K562 (cell line): ENCODE results near the gene FNBP1. TPM values are rescaled to one million over a fixed set of nuclear protein-coding genes. Genes with fewer than 3 reads are reported as not detected.

ENCODE experiments used
- FUS ChIP-seq: fragments of 200-400 bp; formaldehyde crosslinking; optimal IDR thresholded peaks from 2 replicates; pipeline ENCODE3; 2017; ENCODE audit warnings: low read depth, low read length
- HDAC6 ChIP-seq: IDR thresholded peaks from 2 replicates; pipeline ENCODE4 v1.6.1; 2012; ENCODE audit warnings: low read depth, mild to moderate bottlenecking, control low read depth, inconsistent platforms, low read length, moderate library complexity
- KAT7 ChIP-seq: sonication (generic); formaldehyde crosslinking; IDR thresholded peaks from 2 replicates; pipeline ENCODE4 v1.8.0; 2022; ENCODE audit warnings: missing genetic modification reagents, mild to moderate bottlenecking, borderline replicate concordance
- NONO ChIP-seq, 2 experiments: fragments of 200-400 bp in 1 of 2; fragments of 450-650 bp in 1 of 2; formaldehyde crosslinking in 1 of 2; IDR thresholded peaks; 2 replicates each; pipeline ENCODE4 v1.6.1; 2017; ENCODE audit warnings: low read depth in 2 of 2, mild to moderate bottlenecking in 2 of 2, moderate library complexity in 2 of 2, low read length in 1 of 2
- ZBTB34 ChIP-seq: fragments of 250-450 bp; sonication (Bioruptor Pico); IDR thresholded peaks from 2 replicates; pipeline ENCODE4 v1.8.0; 2021; ENCODE audit warnings: mild to moderate bottlenecking, moderate library complexity
- ZFP36 ChIP-seq: fragments of 150-350 bp; IDR thresholded peaks from 2 replicates; pipeline ENCODE4 v1.6.1; 2018; ENCODE audit warnings: low read length, low read depth; ENCODE audit not compliant: partially characterized antibody
- ZNF175 ChIP-seq: fragments of 200-800 bp; sonication (Bioruptor generic); IDR thresholded peaks from 2 replicates; pipeline ENCODE4 v1.6.1; 2016; ENCODE audit warnings: low read depth, mild to moderate bottlenecking, missing genetic modification characterization, missing compliant biosample characterization
- ZNF277 ChIP-seq: fragments of 250-450 bp; sonication (Bioruptor Pico); IDR thresholded peaks from 2 replicates; pipeline ENCODE4 v1.8.0; 2022; ENCODE audit warnings: inconsistent platforms, mild to moderate bottlenecking, moderate library complexity, borderline replicate concordance
- ZNF3 ChIP-seq: fragments of 250-450 bp; sonication (Bioruptor Pico); IDR thresholded peaks from 2 replicates; pipeline ENCODE4 v1.5.0; 2021; ENCODE audit warnings: mild to moderate bottlenecking, moderate library complexity
- ZNF57 ChIP-seq: fragments of 450-650 bp; formaldehyde crosslinking; IDR thresholded peaks from 2 replicates; pipeline ENCODE4 v1.4.0; 2020; ENCODE audit warnings: mild to moderate bottlenecking, moderate library complexity
- polyA plus RNA-seq, 8 experiments: library from polyadenylated mRNA; depleted of rRNA in 4 of 8; stranded (reverse) in 5 of 8; unstranded in 3 of 8; fragments of >200 nt; fragmentation: Nextera tagmentation in 2 of 8; fragmentation: Illumina TruSeq in 1 of 8; extraction: Ambion mirVana in 2 of 8; extraction: Trizol in 1 of 8; gene quantifications; 2 replicates each; pipeline versions ENCODE4 v1.2.1 to v1.2.3, GENCODE V29; 2011 to 2014; ENCODE audit warnings: inconsistent platforms in 1 of 8, missing spikeins in 1 of 8
- total RNA-seq, 7 experiments: library from RNA; depleted of rRNA in 6 of 7; stranded (reverse); fragments of >200 nt in 6 of 7; fragmentation: Illumina TruSeq in 2 of 7; extraction: Trizol in 2 of 7; gene quantifications; 2 replicates each; pipeline versions ENCODE4 v1.2.1 to v1.2.3, GENCODE V29; 2011 to 2021; ENCODE audit warnings: low replicate concordance in 1 of 7
- TF ChIP-seq, protein P1 (sequence below), 2 experiments: fragments of 450-650 bp in 1 of 2; sonication (generic) in 1 of 2; formaldehyde crosslinking in 1 of 2; IDR thresholded peaks; 2 replicates each; pipeline versions ENCODE4 v1.7.1 to v1.9.0; 2016 to 2022; ENCODE audit warnings: inconsistent platforms in 1 of 2, mild to moderate bottlenecking in 1 of 2, missing genetic modification reagents in 1 of 2
- TF ChIP-seq, protein P2 (sequence below): fragments of 200-400 bp; formaldehyde crosslinking; IDR thresholded peaks from 2 replicates; pipeline ENCODE4 v1.6.1; 2017; ENCODE audit warnings: mild to moderate bottlenecking, low read depth, low read length, moderate library complexity

The FNBP1 gene
- total and polyA plus RNA-seq, 9 of the 15 experiments (the other 6 are each of a cell fraction or from before 2014, with no cell fraction given) = 1.8 to 14.9 (median 7.6) TPM

DNA sequence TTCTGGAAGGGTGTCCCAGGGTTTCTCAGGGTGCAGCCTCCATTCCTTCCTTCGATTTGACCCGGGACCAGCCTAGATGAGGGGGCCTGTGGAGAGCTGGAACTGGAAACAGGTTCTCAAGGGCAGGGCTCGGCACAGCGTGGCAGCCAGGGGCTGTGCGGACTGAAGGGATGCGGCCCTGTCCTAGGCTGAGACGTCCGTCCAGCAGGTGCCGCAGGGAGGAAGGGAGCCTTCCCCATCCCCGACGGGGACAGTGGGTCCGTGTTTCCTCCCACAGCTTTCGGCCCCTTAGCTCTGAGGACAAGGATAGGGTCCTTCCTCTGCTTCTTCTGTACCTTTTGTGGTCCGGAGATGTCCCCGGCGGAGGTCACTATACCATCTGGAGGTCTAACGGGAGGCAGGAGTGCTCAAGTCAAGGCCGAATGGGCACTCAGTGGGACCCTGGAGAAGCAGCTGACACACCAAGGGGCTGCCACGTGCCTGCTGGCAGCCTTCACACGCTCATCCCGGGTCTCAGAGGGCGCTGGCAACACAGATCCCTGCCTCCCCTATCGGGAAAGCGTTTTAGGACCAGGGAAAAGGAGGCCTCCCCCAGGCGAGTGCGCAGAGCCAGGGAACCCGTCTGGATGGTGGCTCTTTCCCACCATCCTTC, 157.8 kb downstream of the FNBP1 start (continued):
- TF ChIP-seq ZFP36 (no peak), KAT7 (CRISPR knock-in tag) (no peak), FUS (no peak), NONO (IDR thresholded peaks at IDR 0.05; ENCODE audit: low read depth in 2 of 2, low read length in 1 of 2) (no peak), HDAC6 (no peak), ZNF3 (no peak), ZBTB34 (no peak), ZNF277 (CRISPR knock-in tag) (no peak), ZNF175 (no peak), ZNF57 (no peak)
- TF ChIP-seq, protein P1, sequence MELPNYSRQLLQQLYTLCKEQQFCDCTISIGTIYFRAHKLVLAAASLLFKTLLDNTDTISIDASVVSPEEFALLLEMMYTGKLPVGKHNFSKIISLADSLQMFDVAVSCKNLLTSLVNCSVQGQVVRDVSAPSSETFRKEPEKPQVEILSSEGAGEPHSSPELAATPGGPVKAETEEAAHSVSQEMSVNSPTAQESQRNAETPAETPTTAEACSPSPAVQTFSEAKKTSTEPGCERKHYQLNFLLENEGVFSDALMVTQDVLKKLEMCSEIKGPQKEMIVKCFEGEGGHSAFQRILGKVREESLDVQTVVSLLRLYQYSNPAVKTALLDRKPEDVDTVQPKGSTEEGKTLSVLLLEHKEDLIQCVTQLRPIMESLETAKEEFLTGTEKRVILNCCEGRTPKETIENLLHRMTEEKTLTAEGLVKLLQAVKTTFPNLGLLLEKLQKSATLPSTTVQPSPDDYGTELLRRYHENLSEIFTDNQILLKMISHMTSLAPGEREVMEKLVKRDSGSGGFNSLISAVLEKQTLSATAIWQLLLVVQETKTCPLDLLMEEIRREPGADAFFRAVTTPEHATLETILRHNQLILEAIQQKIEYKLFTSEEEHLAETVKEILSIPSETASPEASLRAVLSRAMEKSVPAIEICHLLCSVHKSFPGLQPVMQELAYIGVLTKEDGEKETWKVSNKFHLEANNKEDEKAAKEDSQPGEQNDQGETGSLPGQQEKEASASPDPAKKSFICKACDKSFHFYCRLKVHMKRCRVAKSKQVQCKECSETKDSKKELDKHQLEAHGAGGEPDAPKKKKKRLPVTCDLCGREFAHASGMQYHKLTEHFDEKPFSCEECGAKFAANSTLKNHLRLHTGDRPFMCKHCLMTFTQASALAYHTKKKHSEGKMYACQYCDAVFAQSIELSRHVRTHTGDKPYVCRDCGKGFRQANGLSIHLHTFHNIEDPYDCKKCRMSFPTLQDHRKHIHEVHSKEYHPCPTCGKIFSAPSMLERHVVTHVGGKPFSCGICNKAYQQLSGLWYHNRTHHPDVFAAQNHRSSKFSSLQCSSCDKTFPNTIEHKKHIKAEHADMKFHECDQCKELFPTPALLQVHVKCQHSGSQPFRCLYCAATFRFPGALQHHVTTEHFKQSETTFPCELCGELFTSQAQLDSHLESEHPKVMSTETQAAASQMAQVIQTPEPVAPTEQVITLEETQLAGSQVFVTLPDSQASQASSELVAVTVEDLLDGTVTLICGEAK (IDR thresholded peaks at IDR 0.05) = no peak
- TF ChIP-seq, protein P1 (CRISPR knock-in tag; IDR thresholded peaks at IDR 0.05) = no peak
- TF ChIP-seq, protein P2, sequence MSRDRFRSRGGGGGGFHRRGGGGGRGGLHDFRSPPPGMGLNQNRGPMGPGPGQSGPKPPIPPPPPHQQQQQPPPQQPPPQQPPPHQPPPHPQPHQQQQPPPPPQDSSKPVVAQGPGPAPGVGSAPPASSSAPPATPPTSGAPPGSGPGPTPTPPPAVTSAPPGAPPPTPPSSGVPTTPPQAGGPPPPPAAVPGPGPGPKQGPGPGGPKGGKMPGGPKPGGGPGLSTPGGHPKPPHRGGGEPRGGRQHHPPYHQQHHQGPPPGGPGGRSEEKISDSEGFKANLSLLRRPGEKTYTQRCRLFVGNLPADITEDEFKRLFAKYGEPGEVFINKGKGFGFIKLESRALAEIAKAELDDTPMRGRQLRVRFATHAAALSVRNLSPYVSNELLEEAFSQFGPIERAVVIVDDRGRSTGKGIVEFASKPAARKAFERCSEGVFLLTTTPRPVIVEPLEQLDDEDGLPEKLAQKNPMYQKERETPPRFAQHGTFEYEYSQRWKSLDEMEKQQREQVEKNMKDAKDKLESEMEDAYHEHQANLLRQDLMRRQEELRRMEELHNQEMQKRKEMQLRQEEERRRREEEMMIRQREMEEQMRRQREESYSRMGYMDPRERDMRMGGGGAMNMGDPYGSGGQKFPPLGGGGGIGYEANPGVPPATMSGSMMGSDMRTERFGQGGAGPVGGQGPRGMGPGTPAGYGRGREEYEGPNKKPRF = no peak
